Cardiac septum (tissue), 1 donor: ENCODE measurements around the gene GRIN2C. TPM values are rescaled to one million over a fixed set of nuclear protein-coding genes. Genes with fewer than 3 reads are reported as not detected.
A peak's percentile ranks its signal among the peaks of the same experiment; 100 is the strongest.

Experiments used
- DNase-seq: peaks from one replicate; pipeline ENCODE4 v3.0.0-alpha.2; 2020; ENCODE audit warnings: low spot score
- intact Hi-C: fragments of 100-400 bp; cut with DNase I; formaldehyde crosslinking; loops from one replicate; pipeline ENCODE4 v1.14.0; 2022
- total RNA-seq: library from RNA; stranded (reverse); fragmentation: NEBNext Ultra II Directional; extraction: Animal tissue kit (Norgen Biotek cat#: 25700); gene quantifications from one replicate; pipeline ENCODE4 v1.2.1, GENCODE V29; 2021
- donor health status: DM: no; HTN: no; CAD: no.

The GRIN2C gene
- total RNA-seq, 1 donor from 2014 or later, result 0.70 TPM

DNA sequence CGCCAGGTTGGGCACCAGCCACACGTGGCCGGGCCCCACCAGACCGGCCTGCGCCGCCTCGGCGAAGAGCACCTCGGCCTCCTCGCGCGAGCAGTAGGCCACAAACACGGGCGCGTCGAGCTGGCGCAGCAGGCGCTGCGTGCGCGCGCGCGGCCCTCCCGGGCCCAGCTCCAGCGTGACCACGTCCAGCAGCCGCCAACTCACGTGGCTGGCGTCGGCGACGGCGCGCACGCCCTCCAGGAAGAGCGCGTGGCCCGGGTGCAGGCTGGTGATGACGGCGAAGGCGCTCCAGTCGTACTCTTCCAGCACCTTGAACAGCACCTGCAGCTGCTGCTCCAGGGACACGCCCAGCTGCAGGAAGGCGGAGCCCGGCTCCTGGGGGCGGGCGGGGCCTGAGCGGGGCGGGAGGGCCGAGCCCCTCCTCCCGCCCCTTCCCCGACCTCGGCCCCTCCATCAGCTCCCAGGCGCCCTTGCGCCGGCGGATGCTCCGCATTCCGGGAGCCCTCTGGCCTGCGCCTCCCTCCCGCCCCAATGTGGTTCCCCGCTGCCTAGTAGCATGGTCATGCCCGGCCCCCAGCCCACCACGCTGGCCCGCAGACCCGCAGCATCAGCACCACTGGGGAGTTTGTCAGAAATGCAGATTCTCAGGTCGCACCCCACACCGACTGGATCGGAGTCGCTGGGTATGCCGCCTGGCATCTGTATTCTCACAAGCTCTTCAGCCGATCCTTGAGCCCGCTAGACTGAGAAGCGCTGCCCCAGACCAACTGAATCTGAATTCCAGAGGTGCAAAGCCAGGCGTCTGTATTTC, 7.2 kb downstream of the GRIN2C start:
- DNase-seq, result no peak
- intact Hi-C loops, result no loop called here

DNA sequence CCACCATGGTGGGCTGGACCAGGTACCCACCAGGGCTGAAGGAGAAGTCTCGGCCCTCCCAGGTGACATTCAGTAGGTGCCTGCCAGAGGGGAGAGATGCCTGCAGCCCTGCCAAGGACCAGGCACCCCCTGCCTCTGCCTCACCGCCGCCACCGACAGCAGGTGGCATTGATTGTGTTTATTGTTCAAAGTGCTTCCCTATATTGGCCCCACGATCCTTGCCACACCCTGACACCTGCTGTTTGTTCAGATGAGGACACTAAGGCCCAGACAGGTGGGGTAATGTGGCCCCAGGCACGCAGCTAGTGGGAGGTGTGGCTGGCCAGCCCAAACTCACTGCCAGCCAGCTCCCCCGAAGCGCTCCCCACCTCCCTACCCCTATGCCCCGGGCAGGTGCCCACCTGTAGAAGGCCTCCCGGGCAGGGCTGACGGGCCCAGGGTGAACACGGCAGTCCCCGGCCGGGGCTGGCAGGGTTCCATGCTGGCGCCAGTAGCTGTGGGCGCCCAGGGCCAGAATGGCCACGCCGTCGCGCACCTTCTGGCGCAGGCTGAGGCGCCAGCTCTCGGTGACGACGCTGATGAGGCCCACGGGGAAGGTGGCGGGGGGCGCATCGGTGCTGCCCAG, 8.0 kb downstream of the GRIN2C start:
- no peak for DNase-seq
- intact Hi-C loops, result no loop called here

DNA sequence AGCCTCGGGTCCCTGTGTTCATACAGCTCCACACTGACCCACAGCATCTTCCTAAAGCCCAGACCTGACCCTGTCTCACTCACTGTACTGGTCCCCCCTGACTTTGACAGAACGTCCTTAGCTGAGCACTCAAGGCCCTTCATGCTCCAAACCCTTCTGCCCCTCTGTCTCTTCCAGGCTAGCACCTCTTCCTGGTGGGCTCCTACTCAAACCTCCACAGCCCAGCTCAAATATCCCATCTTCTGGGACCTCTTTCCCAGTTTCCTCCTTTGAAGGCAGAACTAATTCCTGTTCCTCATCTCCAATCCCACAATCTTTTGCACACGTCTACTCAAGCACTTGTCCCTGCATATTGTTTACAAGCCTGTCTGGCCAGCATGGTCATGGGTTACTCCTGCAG, 8.8 kb downstream of the GRIN2C start:
- DNase-seq, result no peak
- intact Hi-C loops, result no loop called here

DNA sequence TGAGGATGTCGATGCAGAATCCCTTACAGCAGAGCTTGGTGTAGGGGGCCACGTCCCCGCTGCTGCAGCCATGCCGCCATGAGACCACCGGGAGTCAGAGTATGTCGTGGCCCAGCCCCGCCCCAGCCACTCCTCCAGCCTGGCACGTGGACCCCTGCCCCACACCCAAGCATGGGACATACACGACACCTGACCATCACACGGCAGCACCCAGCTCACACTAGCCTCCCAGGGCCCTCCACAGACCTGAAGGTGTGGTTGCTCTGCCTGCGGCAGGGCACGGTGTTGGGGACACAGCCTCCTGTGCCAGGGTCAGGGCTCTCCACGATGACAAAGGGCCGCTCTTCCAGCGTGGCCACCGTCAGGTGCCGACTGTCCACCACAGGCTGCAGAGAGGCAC, 9.4 kb downstream of the GRIN2C start:
- intact Hi-C loops, result no loop called here
- no peak for DNase-seq

DNA sequence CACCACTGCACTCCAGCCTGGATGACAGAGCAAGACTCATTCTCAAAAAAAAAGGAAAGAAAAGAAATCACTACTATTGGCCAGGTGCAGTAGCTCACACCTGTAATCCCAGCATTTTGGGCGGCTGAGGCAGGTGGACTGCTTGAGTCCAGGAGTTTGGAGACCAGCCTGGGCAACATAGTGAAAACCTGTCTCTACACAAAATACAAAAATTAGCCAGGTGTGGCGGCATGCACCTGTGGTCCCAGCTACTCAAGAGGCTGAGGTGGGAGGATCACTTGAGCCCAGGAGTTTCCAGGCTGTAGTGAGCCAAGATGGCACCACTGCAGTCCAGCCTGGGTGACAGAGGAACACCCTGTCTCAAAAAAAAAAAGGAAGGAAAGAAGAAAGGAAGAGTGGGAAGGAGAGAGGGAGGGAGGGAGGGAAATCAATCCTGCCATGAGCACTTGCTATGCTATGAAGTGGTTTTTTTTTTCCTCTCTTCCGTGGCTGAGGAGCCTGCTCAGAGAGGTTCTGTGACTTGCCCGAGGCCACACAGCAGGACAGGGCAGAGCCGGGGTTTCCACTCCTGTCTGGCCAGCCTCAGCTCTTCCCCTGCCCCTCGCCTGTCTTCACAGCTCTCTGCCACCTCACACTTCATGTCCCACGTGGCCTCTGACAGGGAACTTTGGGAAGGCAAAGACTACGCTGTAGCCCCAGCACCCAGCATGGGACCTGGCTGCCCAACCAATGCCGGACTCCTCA, 10.9 kb downstream of the GRIN2C start:
- intact Hi-C loops, result no loop called here

DNA sequence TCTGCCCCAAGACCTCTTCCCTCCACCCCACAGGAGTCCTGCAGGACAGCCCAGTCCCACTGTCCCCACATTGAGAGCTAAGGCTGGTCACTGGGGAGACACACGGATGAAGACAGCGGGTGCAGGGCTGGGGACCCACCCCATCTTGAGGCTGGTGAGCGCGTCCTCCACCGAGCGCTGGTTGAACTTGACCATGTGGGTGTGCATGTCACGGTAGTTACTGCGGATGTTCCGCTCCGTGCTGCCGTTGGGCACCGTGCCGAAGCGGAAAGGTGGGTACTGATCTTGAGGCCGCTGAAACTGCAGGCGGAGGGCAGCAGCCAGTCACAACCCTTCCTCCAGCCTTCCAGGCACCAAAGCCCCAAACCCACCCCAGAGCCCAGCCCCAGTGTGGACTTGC, 13.1 kb downstream of the GRIN2C start:
- no peak for DNase-seq
- intact Hi-C loops, result no loop called here

More for the DNA sequence above, 10.9 kb downstream of the GRIN2C start:
- no peak for DNase-seq

DNA sequence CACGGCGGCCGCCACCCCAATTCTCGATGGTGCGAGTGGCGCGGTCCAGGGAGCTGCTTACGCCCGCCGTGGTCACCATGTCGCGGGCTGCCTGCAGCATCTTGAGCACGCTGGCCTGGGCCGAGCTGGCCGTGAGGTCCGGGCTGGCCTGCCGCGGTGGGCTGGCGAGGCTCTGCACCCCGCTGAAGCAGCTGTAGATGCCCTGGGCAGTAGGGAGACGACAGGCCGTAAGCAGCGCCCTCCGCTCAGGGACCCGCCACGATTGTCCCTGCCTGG, 16.4 kb downstream of the GRIN2C start:
- intact Hi-C loops, result loop anchor here (2.0 kb wide), 1 partner anchor 22 kb away; no protein-coding TSS in a partner anchor
- DNase-seq, result no peak

DNA sequence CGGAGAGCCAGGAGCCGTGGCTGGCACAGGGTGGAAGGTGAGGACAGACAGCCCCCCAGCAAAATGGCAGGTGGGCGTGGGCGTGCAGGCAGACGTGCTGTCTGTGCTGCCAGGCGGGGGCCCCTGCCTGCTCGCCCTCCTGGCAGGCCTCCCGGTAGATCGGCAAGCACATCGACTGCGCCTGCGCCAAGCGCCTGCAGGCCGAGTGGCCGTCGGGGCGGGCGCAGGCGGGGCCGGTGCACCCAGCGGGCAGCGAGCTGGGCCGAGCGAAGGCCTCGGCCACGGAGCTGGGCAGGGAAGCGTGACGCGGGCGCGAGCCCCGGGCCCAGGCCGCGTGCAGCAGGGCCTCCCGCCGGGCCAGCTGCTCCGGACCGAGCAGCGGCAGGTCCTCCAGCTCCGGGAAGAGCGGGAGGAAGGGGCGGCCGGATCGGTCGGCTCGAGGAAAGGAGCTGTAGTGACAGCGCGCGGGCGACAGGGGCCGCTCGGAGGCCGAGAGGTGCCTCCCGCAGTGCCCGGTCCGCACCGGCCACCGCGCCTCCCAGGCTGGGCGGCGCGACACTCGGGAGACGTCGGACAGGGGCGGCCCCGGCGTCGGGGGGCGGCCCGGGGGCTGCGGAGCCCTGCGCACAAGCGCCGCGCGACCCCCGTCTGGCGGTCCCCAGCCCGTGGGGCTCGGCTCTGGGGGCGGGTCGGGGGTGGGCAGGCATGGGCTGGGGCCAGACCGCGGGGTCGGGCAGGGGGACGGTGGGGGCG, 16.9 kb downstream of the GRIN2C start:
- DNase-seq, result peak; percentile 82
- intact Hi-C loops, result loop anchor here (2.0 kb wide), 1 partner anchor 22 kb away; no protein-coding TSS in a partner anchor

DNA sequence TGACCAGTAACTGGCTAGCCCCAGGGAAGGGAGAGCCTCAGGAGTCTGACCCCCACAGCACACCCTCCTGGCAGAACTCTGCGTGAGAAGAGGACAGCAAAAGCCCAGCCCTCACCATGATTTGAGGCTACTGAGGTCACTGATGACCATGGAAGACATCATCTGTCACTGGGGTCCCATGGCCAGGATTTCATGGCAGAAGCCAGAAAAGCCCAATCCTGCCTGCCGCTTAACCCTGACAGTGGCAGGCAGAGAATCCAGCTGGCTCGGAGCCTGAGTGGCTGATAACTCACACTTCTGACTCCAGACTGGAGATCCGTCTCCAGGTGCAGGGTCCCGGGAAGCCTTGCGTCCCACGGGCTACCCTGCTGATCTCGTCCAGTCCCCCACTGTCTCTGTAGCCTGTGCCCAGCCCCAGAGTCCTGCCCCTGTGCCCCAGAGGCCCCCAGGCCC, 17.5 kb downstream of the GRIN2C start:
- intact Hi-C loops, result loop anchor here (2.0 kb wide), 1 partner anchor 23 kb away; no protein-coding TSS in a partner anchor
- DNase-seq, result no peak

DNA sequence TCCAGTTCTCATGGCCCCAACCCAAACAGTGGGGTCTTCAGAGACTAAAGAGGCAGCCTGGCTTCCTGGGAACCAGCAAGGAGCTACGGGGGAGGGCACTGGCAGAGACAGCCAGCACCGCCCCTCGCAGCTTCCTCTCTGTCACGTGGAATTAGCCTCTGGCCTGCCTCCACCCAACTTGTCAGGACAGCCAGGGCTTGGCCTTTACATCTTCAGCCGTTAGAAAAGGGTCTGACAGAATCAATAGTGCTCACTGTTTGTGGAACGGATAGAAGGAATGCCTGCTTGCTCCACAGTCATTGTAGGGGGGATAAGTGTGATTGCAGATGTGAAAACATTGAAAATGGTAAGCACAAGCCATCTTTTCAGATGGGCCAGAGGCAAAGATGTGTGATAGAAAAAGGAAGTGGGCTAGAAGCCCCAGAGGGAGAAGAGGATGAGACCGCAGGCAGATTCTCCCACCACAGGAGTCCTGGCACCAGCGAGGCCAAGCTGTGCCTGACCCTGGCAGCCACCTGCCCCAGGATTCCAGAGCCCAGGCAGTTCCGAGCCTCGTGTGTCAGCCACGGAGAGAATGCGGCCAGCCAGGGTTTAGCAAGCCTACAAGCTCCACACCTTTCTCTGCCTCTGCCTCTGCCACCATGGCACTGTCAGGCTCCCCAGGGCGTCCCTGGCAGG, 18.6 kb downstream of the GRIN2C start:
- intact Hi-C loops, result no loop called here
- peak; percentile 83 for DNase-seq

DNA sequence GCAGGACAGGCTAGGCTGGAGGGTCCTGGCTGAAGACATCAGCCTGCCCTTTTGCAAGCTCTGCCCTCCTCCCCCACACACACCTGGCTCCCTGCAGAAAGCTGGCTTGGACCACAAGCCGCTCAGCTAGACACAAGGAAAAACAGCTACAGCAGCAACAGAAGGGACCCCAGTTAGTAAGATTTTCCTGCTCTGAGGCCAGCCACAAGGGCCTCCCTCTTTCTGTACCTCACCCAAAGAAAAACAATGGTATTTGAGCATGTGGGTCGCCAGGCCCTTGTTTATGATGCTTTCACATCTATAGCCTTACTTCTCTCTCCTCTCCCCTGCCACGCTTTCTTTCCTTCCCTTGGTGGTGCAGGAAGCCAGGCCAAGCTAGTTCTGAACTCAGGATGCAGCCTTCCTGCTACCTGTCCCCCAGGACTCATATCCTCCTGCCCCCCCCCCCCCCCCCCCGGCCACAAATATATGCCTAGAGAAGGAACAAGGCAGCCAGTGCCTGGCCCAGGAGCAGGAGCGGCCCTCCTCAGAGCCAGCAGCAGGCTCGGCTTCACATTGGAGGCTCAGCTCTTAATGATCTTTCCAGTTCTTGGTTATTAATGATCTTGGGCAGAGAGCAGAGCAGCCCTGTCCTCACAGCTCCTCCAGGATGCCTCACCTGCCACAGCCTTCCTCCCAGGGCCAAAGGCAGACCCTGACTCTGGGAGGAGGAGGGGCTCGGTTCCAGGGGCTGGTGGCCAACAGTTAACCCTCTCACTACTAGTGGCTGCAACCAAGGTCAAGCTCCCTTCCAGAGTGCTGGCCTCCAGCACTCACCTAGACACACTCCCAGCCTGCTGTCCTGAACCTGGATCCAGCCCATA, 19.5 kb downstream of the GRIN2C start:
- DNase-seq, result no peak
- intact Hi-C loops, result no loop called here

DNA sequence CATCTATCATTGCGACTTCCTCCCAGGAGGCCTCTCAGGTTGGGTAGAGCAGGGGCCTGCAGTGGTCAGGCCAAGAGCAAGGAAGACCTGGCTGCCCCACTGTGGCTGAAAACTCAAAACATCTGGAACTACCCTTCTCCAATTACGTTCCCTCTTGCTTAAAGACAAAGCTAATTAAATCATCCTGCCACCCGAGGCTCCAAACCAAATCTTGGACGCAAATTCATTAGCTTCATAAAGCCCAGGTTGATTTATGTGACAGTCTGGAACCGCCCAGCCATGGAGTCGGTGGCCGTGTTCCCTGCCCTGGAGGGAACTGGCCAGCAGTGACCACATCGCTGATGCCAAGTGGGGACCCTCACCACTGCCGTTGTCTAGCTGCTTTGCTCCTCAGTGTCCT, 21.4 kb downstream of the GRIN2C start:
- intact Hi-C loops, result no loop called here
- DNase-seq, result no peak

DNA sequence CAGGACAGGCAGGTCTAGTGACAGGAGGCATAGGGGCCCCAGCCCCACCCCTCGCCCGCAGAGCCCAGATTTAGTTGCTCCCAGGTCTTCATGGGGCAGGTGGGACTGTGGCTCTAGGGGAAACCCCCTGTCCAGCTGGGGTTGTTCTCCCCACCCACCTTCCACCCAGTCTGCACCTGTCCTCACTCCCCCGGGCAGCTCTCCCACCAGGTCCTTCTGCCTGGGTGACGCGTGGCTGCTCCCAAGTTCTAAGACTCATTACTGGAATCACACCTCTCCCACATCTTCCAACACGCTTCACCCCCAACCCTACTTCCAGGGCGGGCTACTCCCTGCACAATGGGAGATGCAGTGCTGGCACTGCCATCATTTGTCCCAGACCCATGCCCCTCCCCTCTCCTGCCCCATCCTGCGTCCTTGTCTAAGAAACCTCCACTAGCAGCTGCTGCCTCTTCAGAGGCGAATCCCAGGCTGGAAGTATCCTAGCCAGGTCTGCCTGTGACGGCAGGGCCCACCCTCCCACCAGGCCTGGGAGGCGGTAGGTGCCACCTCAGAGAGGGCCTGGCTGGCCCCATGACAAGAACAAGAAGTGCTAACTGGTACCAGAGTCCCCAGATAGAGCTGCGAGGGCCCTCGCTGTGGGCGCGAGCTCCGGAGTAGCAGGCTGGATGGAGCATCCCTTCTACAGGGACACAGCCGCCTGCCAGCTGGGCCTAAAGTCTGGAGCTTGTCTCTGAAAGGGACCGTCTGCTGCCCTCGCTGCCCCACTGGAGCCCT, 22.8 kb downstream of the GRIN2C start:
- intact Hi-C loops, result no loop called here
- no peak for DNase-seq

DNA sequence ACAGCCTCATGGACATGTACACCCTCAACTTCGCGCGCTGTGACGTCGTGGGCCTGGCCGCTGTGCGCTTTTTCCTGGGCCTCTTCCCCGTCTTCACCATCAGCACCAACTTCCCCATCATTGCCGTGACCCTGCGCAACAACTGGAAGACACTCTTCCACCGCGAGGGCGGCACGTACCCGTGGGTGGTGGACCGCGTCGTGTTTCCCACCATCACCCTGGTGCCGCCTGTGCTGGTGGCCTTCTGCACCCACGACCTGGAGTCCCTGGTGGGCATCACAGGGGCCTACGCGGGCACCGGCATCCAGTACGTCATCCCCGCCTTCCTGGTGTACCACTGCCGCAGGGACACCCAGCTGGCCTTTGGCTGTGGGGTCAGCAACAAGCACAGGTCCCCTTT, 23.5 kb downstream of the GRIN2C start:
- intact Hi-C loops, result no loop called here
- no peak for DNase-seq

DNA sequence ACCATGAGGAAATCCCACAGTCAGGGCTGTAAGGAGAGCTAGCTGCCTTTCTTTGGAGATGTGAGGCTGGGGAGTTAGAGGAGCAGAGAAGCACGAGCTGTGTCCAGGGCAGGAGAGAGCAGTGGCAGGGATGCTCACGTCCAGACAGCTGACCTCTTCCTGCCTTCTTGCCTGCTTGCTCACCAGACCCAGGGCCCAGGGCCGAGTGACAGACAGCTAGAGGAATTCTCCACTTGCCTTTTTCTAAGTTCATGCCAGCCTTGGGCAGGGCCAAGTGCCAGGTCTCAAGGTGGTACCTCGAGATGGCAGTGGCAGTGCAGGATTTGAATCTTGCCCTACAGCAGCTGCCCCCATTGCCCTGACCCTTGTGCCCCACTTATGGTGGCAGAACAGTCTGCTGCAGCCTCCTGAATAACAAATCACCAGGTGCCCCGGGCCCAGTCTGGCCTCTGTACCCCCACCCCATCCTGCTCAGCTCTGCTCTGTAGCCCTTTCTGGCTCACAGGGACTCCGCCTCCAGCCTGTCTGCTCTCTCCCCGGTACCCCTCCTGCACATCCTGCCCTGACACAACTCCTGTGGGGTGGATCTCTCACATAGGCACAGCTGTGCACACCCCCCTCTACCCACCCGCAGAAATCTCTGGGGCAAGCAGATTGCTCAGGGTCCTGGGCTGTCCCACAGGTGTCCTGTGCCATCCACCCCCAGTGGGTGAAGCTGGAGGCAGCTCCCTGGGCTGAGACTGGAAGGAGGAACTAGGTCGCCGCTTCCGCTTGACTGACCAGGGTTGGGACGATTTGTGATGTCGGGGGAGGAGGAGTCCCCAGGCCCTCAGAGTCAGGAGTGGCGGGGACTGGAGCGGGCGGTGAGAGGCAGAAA, 25.9 kb downstream of the GRIN2C start:
- no peak for DNase-seq
- intact Hi-C loops, result no loop called here

DNA sequence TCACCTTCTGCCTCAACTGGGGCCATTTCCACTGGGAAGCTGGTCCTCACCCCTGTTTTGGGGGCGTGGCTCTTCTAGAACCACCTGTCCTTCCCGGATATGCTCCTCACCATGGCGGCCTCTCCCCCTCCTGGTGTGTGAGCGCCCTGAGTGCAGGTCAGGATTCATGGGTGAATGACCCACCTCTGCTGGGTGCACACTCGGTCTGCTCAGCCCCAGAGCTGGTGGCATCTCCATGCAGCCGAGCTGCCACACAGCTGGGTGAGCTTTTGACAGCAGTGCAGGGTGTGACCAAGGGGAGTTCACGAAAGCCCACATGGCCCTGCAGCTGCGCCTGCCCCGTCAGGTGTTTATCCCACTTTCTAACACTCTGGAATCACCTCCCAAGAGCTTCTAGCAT, 27.3 kb downstream of the GRIN2C start:
- intact Hi-C loops, result no loop called here

More for the DNA sequence above, 27.3 kb downstream of the GRIN2C start:
- no peak for DNase-seq
